ENCODE data around the gene SENP1.

DNA sequence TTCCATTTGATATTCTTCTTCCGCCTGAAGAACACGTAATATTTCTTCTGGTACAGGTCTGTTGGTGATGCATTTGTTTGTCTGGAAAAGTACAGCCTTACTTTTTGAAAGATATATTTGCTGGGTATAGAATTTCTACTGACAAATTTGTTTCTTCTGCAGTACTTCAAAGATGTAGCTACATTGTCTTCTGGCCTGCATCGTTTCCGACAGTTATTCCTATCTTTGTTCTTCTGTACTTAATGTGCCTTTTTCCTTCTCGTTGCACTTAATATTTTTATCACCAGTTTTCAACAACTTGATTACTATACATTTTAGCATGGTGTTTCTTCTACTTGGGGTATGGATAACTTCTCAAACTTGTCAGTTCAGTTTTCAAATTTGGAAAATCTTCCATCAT, 47.1 kb downstream of the SENP1 start:
- TF ChIP-seq POLR2AphosphoS5 (IDR thresholded peaks at IDR 0.05; ENCODE audit: insufficient read depth, low read depth, low read length) = no peak
- no peak for TF ChIP-seq EZH2 (IDR thresholded peaks at IDR 0.05; ENCODE audit: borderline replicate concordance, low read depth, low read length, severe bottlenecking)
- TF ChIP-seq, protein P1, sequence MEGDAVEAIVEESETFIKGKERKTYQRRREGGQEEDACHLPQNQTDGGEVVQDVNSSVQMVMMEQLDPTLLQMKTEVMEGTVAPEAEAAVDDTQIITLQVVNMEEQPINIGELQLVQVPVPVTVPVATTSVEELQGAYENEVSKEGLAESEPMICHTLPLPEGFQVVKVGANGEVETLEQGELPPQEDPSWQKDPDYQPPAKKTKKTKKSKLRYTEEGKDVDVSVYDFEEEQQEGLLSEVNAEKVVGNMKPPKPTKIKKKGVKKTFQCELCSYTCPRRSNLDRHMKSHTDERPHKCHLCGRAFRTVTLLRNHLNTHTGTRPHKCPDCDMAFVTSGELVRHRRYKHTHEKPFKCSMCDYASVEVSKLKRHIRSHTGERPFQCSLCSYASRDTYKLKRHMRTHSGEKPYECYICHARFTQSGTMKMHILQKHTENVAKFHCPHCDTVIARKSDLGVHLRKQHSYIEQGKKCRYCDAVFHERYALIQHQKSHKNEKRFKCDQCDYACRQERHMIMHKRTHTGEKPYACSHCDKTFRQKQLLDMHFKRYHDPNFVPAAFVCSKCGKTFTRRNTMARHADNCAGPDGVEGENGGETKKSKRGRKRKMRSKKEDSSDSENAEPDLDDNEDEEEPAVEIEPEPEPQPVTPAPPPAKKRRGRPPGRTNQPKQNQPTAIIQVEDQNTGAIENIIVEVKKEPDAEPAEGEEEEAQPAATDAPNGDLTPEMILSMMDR (IDR thresholded peaks at IDR 0.05; ENCODE audit: extremely low read depth in 1 of 2, insufficient read depth in 1 of 2, low read depth in 1 of 2, low read length in 2 of 2) = no peak
- TF ChIP-seq GATA2 (IDR thresholded peaks at IDR 0.05; ENCODE audit: insufficient read depth, insufficient read length, low read depth, low read length) = no peak
